Kidney epithelial cell (primary cell): ENCODE data around the gene AP3S2. TPM values are rescaled to one million over a fixed set of nuclear protein-coding genes. Genes with fewer than 3 reads are reported as not detected.

Experiments used
- DNase-seq: peaks from one replicate; pipeline ENCODE4 v3.0.0-alpha.2; 2010; ENCODE audit warnings: low read depth
- H3K27me3 ChIP-seq: 2 replicates; pipeline ENCODE4 v1.6.0; 2011; ENCODE audit warnings: low read length; ENCODE audit not compliant: control insufficient read depth, insufficient read depth
- H3K36me3 ChIP-seq: 2 replicates; pipeline ENCODE4 v1.5.1; 2011; ENCODE audit warnings: low read length; ENCODE audit not compliant: control insufficient read depth, insufficient read depth
- H3K4me3 ChIP-seq: 2 replicates; pipeline ENCODE4 v1.5.1; 2011; ENCODE audit warnings: low read depth, mild to moderate bottlenecking, control low read depth, low read length
- total RNA-seq: library from RNA; depleted of rRNA; stranded (reverse); fragments of >200 nt; gene quantifications from 2 replicates; pipeline ENCODE4 v1.2.3, GENCODE V29; 2015
- TF ChIP-seq, protein P1 (sequence below): IDR thresholded peaks from 2 replicates; pipeline ENCODE4 v1.5.1; 2011; ENCODE audit warnings: mild to moderate bottlenecking, moderate library complexity, low read length, control low read depth, inconsistent platforms; ENCODE audit not compliant: insufficient read depth, poor library complexity, severe bottlenecking

Gene AP3S2
- total RNA-seq, 1 donor from 2014 or later = 66.6 TPM

GRCh38 chr15:89806210-89806558, 87.6 kb downstream of the AP3S2 start:
- TF ChIP-seq, protein P1, sequence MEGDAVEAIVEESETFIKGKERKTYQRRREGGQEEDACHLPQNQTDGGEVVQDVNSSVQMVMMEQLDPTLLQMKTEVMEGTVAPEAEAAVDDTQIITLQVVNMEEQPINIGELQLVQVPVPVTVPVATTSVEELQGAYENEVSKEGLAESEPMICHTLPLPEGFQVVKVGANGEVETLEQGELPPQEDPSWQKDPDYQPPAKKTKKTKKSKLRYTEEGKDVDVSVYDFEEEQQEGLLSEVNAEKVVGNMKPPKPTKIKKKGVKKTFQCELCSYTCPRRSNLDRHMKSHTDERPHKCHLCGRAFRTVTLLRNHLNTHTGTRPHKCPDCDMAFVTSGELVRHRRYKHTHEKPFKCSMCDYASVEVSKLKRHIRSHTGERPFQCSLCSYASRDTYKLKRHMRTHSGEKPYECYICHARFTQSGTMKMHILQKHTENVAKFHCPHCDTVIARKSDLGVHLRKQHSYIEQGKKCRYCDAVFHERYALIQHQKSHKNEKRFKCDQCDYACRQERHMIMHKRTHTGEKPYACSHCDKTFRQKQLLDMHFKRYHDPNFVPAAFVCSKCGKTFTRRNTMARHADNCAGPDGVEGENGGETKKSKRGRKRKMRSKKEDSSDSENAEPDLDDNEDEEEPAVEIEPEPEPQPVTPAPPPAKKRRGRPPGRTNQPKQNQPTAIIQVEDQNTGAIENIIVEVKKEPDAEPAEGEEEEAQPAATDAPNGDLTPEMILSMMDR = no peak
- Histone ChIP-seq H3K36me3 (no peaks in the 10 kb centered on the region), H3K27me3 (no peaks in the 10 kb centered on the region), H3K4me3 (no peak overlapping the region)
- DNase-seq = no peak

- TF ChIP-seq, protein P1 = no peak
- Histone ChIP-seq H3K36me3 (no peaks in the 10 kb centered on the region), H3K4me3 (no peak overlapping the region), H3K27me3 (no peaks in the 10 kb centered on the region)
- no peak for DNase-seq
These were observed 88.3 kb downstream of the AP3S2 start for GRCh38 chr15:89805241-89806209.

- peaks cover 1% of the 10 kb centered on the region for H3K36me3 ChIP-seq
- TF ChIP-seq, protein P1 = no peak
- H3K27me3 ChIP-seq = no peaks in the 10 kb centered on the region
- H3K4me3 ChIP-seq = no peak overlapping the region
- DNase-seq = no peak
These were observed 89.6 kb downstream of the AP3S2 start for GRCh38 chr15:89803941-89804800.

- TF ChIP-seq, protein P1 = no peak
- no peak overlapping the region for H3K4me3 ChIP-seq
- peaks cover 1% of the 10 kb centered on the region for H3K36me3 ChIP-seq
- DNase-seq = no peak
- no peaks in the 10 kb centered on the region for H3K27me3 ChIP-seq
These were observed 90.6 kb downstream of the AP3S2 start for GRCh38 chr15:89802986-89803824.

- no peak for DNase-seq
- Histone ChIP-seq H3K36me3 (peaks cover 1% of the 10 kb centered on the region), H3K4me3 (no peak overlapping the region), H3K27me3 (no peaks in the 10 kb centered on the region)
- TF ChIP-seq, protein P1 = no peak
These were observed 91.4 kb downstream of the AP3S2 start for GRCh38 chr15:89802231-89802928.
